HFFc6 (cell line): ENCODE data around the gene BANK1. TPM values are rescaled to one million over a fixed set of nuclear protein-coding genes. Genes with fewer than 3 reads are reported as not detected.

ENCODE experiments used
- DNase-seq: peaks from one replicate; pipeline ENCODE4 v3.0.0-alpha.2; 2018
- H3K27ac Mint-ChIP-seq: 2 replicates; pipeline ENCODE4 v1.8.0; 2020; ENCODE audit warnings: mild to moderate bottlenecking, mixed read lengths
- H3K27me3 Mint-ChIP-seq: 2 replicates; pipeline ENCODE4 v1.8.0; 2021; ENCODE audit warnings: mild to moderate bottlenecking, moderate library complexity, mixed read lengths; ENCODE audit not compliant: insufficient read depth
- H3K36me3 Mint-ChIP-seq: 2 replicates; pipeline ENCODE4 v1.8.0; 2021; ENCODE audit warnings: low read depth, mixed read lengths
- H3K4me1 Mint-ChIP-seq: 2 replicates; pipeline ENCODE4 v1.8.0; 2020; ENCODE audit warnings: low read depth, mixed read lengths
- H3K4me3 Mint-ChIP-seq: 2 replicates; pipeline ENCODE4 v1.8.0; 2020; ENCODE audit warnings: mild to moderate bottlenecking, moderate library complexity, mixed read lengths
- H3K9me3 Mint-ChIP-seq: 2 replicates; pipeline ENCODE4 v1.8.0; 2020; ENCODE audit warnings: mild to moderate bottlenecking, mixed read lengths
- CTCF ChIP-seq: fragments of 200-600 bp; sonication (generic); IDR thresholded peaks from 2 replicates; pipeline ENCODE4 v1.5.0; 2021; ENCODE audit warnings: antibody characterized with exemption, mild to moderate bottlenecking
- total RNA-seq, 6 experiments: library from RNA; stranded (reverse); fragmentation: NEBNext Ultra II Directional; extraction: Animal tissue kit (Norgen Biotek cat#: 25700); gene quantifications; 2 replicates in 1 of 6; 3 replicates in 5 of 6; pipeline ENCODE4 v1.2.3, GENCODE V29; 2021

BANK1 gene
- total RNA-seq, 6 experiments from 2014 or later = 0.14 to 0.28 (median 0.17) TPM; not detected in 3

GRCh38 chr4:101960431-101960830 lies 169.9 kb downstream of the BANK1 start:
- no peak for DNase-seq

GRCh38 chr4:101961144-101961543 lies 170.6 kb downstream of the BANK1 start:
- Mint-ChIP-seq H3K27me3 (no peaks in the 10 kb centered on the region), H3K36me3 (no peaks in the 10 kb centered on the region), H3K27ac (no peak overlapping the region), H3K4me1 (no peaks in the 10 kb centered on the region), H3K4me3 (no peak overlapping the region), H3K9me3 (no peaks in the 10 kb centered on the region; the same call in 1 of the 2 replicates)
- TF ChIP-seq CTCF = no peak
- DNase-seq = peak; percentile 4

More at GRCh38 chr4:101960431-101960830, 169.9 kb downstream of the BANK1 start:
- Mint-ChIP-seq H3K9me3 (no peaks in the 10 kb centered on the region; the same call in 1 of the 2 replicates), H3K4me1 (no peaks in the 10 kb centered on the region), H3K27me3 (no peaks in the 10 kb centered on the region), H3K36me3 (no peaks in the 10 kb centered on the region), H3K27ac (no peak overlapping the region), H3K4me3 (no peak overlapping the region)
- no peak for TF ChIP-seq CTCF

GRCh38 chr4:101967697-101968346 lies 177.3 kb downstream of the BANK1 start:
- DNase-seq = no peak
- H3K9me3 Mint-ChIP-seq = no peaks in the 10 kb centered on the region
- no peak overlapping the region for H3K27ac Mint-ChIP-seq
- no peaks in the 10 kb centered on the region for H3K27me3 Mint-ChIP-seq
- no peaks in the 10 kb centered on the region for H3K36me3 Mint-ChIP-seq
- peak overlapping the region; percentile 8; the same call in 1 of the 2 replicates for H3K4me3 Mint-ChIP-seq
- H3K4me1 Mint-ChIP-seq = peaks cover 27% of the 10 kb centered on the region
- TF ChIP-seq CTCF = no peak

GRCh38 chr4:101968364-101968763 lies 177.8 kb downstream of the BANK1 start:
- DNase-seq = no peak
- Mint-ChIP-seq H3K36me3 (no peaks in the 10 kb centered on the region), H3K9me3 (no peaks in the 10 kb centered on the region), H3K4me1 (peaks cover 27% of the 10 kb centered on the region), H3K4me3 (peak overlapping the region; percentile 10), H3K27me3 (no peaks in the 10 kb centered on the region), H3K27ac (no peak overlapping the region)
- TF ChIP-seq CTCF = no peak

- DNase-seq = no peak
- TF ChIP-seq CTCF = no peak
- Mint-ChIP-seq H3K36me3 (no peaks in the 10 kb centered on the region), H3K9me3 (no peaks in the 10 kb centered on the region), H3K4me3 (no peak overlapping the region), H3K27ac (no peak overlapping the region), H3K4me1 (peaks cover 27% of the 10 kb centered on the region), H3K27me3 (no peaks in the 10 kb centered on the region)
Observed at GRCh38 chr4:101969965-101970364, 179.4 kb downstream of the BANK1 start.
